Measurements from ENCODE around the gene TSC22D1. TPM values are rescaled to one million over a fixed set of nuclear protein-coding genes. Genes with fewer than 3 reads are reported as not detected.

The TSC22D1 gene
- total RNA-seq, 2 experiments from 2014 or later: 14.6 to 27.7 TPM

DNA sequence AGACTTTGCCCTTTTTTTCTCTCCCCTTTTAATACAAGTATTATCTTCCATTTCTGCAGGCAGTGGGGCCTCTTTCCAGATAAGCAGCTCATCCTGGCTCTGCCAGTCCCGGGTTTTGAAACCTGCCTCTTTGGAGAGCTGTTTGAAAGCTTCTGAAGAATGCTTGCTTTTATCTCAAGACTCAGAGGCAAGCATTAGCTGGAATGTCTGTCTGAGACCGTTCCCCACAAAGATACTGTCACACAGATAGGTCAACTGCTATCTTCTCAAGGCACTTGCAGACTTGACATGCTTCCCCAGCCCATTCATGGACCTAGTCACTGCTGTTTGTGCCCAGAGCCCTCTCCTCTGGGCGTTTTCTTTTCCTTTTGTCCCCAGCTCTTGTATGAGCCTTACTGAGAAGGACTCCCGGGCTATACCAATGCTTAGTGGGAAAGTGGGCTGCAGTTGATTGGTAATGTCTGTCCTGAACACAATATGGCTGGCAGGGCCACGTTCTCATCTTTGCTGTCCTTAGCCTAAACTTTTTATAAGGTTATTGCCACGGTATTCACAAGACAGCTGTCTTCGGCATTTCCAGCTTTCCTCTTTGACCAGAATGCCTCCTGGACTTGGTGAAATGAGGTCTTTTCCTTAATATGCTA is 189.1 kb downstream of the TSC22D1 start:
- no peak for DNase-seq (ENCODE audit: low spot score)
- TF ChIP-seq CTCF (conservative IDR thresholded peaks at IDR 0.05; ENCODE audit: low read length): no peak
- no peak for TF ChIP-seq EZH2phosphoT487 (IDR thresholded peaks at IDR 0.05; ENCODE audit: borderline replicate concordance, low read depth, low read length)
- Histone ChIP-seq H3K4me2 (ENCODE audit: low read length) (no peak overlapping the region), H2AFZ (ENCODE audit: low read length) (0 out of 2 replicates have a peak overlapping the region, but pooled peaks have one; percentile 38), H3K36me3 (ENCODE audit: insufficient read depth, low read length) (no peaks in the 10 kb centered on the region), H4K20me1 (ENCODE audit: insufficient read depth, low read length) (no peaks in the 10 kb centered on the region), H3K4me1 (ENCODE audit: insufficient read depth, low read length, poor library complexity, severe bottlenecking) (no peaks in the 10 kb centered on the region), H3K4me3 (ENCODE audit: low read depth, low read length, poor library complexity, severe bottlenecking) (no peak overlapping the region), H3K9me3 (ENCODE audit: low read length) (no peaks in the 10 kb centered on the region), H3K27ac (ENCODE audit: low read depth, low read length, poor library complexity, severe bottlenecking) (no peak overlapping the region), H3K9me2 (ENCODE audit: insufficient read depth, low read length) (no peaks in the 10 kb centered on the region), H3K79me2 (ENCODE audit: insufficient read depth, low read depth, low read length) (no peaks in the 10 kb centered on the region)
- intact Hi-C loops (cut with micrococcal nuclease; ENCODE audit: unreplicated experiment): no loop called here
- ChIA-PET CTCF (ENCODE audit: unreplicated experiment) (no interaction called here), POLR2A (no interaction called here)
- BruUV-seq (replicated peaks): no TSS peak

DNA sequence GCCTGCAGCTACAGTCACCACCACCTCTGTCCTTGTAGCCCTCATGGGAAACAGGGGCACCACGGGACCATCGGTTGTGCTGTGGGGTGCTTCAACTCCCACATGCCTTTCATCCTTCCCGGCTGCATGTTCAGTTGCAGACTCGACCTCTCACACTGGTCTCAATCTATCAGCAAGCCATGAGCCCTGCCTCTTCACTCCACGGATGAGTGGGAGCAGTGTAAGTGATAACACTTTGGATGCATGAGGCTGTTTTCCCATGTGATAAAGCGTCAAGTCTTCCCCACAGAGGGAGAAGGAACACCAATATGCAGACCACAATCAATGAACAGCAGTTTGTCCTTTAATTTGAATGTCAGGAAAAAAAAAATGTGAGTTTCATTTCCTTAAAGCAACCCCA is 190.3 kb downstream of the TSC22D1 start:
- no peaks in the 10 kb centered on the region for H3K79me2 ChIP-seq (ENCODE audit: insufficient read depth, low read depth, low read length)
- ChIA-PET POLR2A (interaction anchor here (0.6 kb wide), 1 partner anchor 503 kb away, joined by 3 read pairs; no protein-coding TSS in a partner anchor), CTCF (ENCODE audit: unreplicated experiment) (no interaction called here)
- no peak overlapping the region for H2AFZ ChIP-seq (ENCODE audit: low read length)
- no peak overlapping the region for H3K27ac ChIP-seq (ENCODE audit: low read depth, low read length, poor library complexity, severe bottlenecking)
- TF ChIP-seq EZH2phosphoT487 (IDR thresholded peaks at IDR 0.05; ENCODE audit: borderline replicate concordance, low read depth, low read length) (no peak), CTCF (conservative IDR thresholded peaks at IDR 0.05; ENCODE audit: low read length) (no peak)
- no peaks in the 10 kb centered on the region for H3K4me1 ChIP-seq (ENCODE audit: insufficient read depth, low read length, poor library complexity, severe bottlenecking)
- H3K4me3 ChIP-seq (ENCODE audit: low read depth, low read length, poor library complexity, severe bottlenecking): no peak overlapping the region
- H3K9me2 ChIP-seq (ENCODE audit: insufficient read depth, low read length): no peaks in the 10 kb centered on the region
- H4K20me1 ChIP-seq (ENCODE audit: insufficient read depth, low read length): no peaks in the 10 kb centered on the region
- DNase-seq (ENCODE audit: low spot score): no peak
- H3K4me2 ChIP-seq (ENCODE audit: low read length): no peak overlapping the region
- no peaks in the 10 kb centered on the region for H3K36me3 ChIP-seq (ENCODE audit: insufficient read depth, low read length)
- no TSS peak for BruUV-seq (replicated peaks)
- intact Hi-C loops (cut with micrococcal nuclease; ENCODE audit: unreplicated experiment): no loop called here
- H3K9me3 ChIP-seq (ENCODE audit: low read length): no peaks in the 10 kb centered on the region

GRCh38 chr13:44385401-44385800 is 190.7 kb downstream of the TSC22D1 start:
- no peak overlapping the region for H3K27ac ChIP-seq (ENCODE audit: low read depth, low read length, poor library complexity, severe bottlenecking)
- ChIA-PET POLR2A (interaction anchor here (0.6 kb wide), 2 partner anchors 10 to 503 kb away, joined by 3 to 5 read pairs; no protein-coding TSS in a partner anchor), CTCF (ENCODE audit: unreplicated experiment) (no interaction called here)
- H3K9me3 ChIP-seq (ENCODE audit: low read length): no peaks in the 10 kb centered on the region
- no peaks in the 10 kb centered on the region for H3K4me1 ChIP-seq (ENCODE audit: insufficient read depth, low read length, poor library complexity, severe bottlenecking)
- no peak overlapping the region for H2AFZ ChIP-seq (ENCODE audit: low read length)
- no peaks in the 10 kb centered on the region for H3K36me3 ChIP-seq (ENCODE audit: insufficient read depth, low read length)
- no peaks in the 10 kb centered on the region for H3K9me2 ChIP-seq (ENCODE audit: insufficient read depth, low read length)
- no peak overlapping the region for H3K4me2 ChIP-seq (ENCODE audit: low read length)
- BruUV-seq (replicated peaks): no TSS peak
- TF ChIP-seq EZH2phosphoT487 (IDR thresholded peaks at IDR 0.05; ENCODE audit: borderline replicate concordance, low read depth, low read length) (no peak), CTCF (conservative IDR thresholded peaks at IDR 0.05; ENCODE audit: low read length) (no peak)
- no peaks in the 10 kb centered on the region for H4K20me1 ChIP-seq (ENCODE audit: insufficient read depth, low read length)
- intact Hi-C loops (cut with micrococcal nuclease; ENCODE audit: unreplicated experiment): no loop called here
- no peaks in the 10 kb centered on the region for H3K79me2 ChIP-seq (ENCODE audit: insufficient read depth, low read depth, low read length)
- no peak for DNase-seq (ENCODE audit: low spot score)
- H3K4me3 ChIP-seq (ENCODE audit: low read depth, low read length, poor library complexity, severe bottlenecking): no peak overlapping the region
